HPDE6-E6E7 (cell line): Measurements from ENCODE around the gene WARS2.

ENCODE experiments used
- DNase-seq: peaks from one replicate; pipeline ENCODE4 v3.0.0; 2011; ENCODE audit warnings: missing footprints; ENCODE audit errors: extremely low spot score

WARS2 gene

DNA sequence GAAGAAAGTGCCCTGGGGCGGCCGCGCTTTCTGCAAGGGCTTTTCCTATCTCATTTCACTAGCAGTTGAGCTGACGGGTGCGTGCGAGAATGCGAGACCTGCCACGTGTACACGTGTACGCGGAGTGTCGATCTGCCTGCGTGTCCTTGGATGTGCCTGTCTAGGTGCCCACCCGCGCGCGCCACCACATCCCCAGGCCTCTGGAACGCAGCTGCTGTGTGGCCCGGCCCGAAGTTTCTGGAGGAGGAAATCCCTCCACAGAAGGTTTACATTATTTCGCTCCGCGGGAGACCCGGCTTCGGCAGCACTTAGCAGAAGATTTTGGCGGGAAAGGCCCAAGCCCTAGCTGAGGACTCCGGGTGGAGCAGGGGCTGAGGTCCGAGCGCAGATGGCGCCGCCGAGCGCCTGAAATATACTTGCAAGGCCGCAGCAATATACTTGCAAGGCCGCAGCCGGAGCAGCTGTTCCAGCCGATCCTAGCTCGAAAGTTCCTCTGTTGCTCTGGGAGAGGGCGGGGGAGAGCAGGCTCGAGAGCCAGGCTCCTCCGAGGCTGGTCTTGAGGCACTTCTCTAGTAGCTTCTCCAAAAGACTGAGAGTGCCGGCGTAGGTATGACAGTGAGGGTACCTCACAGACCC lies 156.2 kb downstream of the WARS2 start:
- DNase-seq = no peak

GRCh38 chr1:118983558-118984041 lies 156.9 kb downstream of the WARS2 start:
- DNase-seq = no peak

DNA sequence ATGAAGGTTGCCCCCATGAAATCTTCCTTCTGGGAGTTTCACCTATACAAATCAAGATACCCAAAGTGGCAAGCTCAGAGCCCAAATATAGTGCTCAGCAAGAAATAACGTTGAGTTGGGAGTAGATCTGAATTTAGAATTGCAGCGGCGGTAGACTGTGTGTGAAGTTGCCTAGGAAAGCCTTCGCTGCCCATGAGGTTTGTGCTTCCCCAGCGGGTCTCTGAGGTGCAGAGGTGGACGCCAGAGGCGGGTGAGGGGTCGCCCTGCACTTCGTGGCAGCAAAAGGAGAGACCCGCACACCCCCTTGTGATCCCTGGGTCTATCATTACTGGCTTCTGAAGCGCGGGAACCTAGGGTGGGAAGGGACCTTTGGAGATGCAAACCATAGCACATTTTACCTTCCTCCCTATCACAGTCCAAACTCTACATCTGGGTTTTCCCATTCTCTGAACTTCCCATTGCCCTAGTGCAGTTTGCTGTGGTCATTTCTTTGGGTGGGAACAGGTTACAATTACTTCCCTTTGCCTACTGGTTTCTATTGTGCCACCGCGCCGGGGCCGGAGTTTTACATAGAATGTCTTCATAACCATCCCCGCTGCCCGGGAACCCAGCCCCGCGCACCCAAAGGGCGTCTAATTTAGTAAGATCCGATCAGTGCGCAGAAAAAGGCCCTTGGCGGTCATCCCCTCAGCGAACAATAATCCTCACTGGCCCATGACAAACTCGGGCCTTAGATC lies 157.5 kb downstream of the WARS2 start:
- DNase-seq = no peak

DNA sequence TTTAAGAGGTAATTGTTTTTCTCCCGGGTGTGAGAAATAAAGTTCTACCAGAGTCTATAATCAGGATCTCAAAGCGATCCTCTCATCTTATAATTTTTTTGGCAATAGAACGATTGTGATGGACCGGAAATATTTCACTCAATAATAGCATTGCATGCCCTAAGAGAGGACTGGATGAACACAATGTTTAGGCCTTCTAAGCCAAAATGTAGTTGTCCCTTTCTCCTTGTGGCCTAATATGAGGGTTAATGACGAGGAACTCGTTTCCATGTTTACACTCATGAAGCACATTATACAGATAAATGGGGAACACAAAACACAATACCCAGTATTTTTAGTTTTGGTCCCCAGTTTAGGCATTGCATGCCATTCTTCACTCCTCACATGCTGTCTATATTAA lies 158.2 kb downstream of the WARS2 start:
- no peak for DNase-seq

DNA sequence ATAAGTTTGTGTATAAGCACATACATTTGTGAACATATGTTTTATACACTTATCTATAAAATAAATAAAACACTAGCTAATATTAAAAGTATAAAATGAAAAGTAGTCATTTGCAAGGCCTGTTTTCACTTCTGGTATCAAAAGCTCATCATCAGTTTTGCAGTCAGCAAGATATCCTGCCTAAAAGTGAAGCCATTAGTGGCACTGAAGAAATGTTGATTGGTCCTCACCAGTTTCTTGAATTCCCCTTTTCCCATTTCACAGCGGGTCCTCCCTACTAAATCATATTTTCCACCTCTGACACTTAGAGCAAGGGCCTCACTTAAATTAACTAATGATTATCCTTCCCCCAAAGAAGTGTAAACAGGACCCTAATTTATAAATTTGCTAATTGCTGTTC lies 159.0 kb downstream of the WARS2 start:
- no peak for DNase-seq
